NCI-H2029 treated with DMSO at 0.1 percent for 48 hours (cell line): Measurements from ENCODE around the gene PDE7B.

Source experiments
- DNase-seq: peaks from one replicate; lab custom pipeline; 2025; lab: John Stamatoyannopoulos, UW

The PDE7B gene

GRCh38 chr6:135936606-135937005 lies 85.1 kb downstream of the PDE7B start:
- no peak for DNase-seq

- DNase-seq = no peak
These were observed 85.6 kb downstream of the PDE7B start for GRCh38 chr6:135937106-135937505.

- no peak for DNase-seq
These were observed 87.2 kb downstream of the PDE7B start for GRCh38 chr6:135938576-135939207.

GRCh38 chr6:135939208-135939591 lies 87.7 kb downstream of the PDE7B start:
- DNase-seq = no peak

GRCh38 chr6:135940616-135941167 lies 89.2 kb downstream of the PDE7B start:
- DNase-seq = no peak

GRCh38 chr6:135941275-135942025 lies 89.9 kb downstream of the PDE7B start:
- no peak for DNase-seq

- no peak for DNase-seq
These were observed 92.6 kb downstream of the PDE7B start for GRCh38 chr6:135944120-135944519.

- DNase-seq = no peak
These were observed 95.2 kb downstream of the PDE7B start for GRCh38 chr6:135946674-135947073.

- no peak for DNase-seq
These were observed 99.2 kb downstream of the PDE7B start for GRCh38 chr6:135950669-135951068.

- no peak for DNase-seq
These were observed 99.7 kb downstream of the PDE7B start for GRCh38 chr6:135951169-135951568.

- DNase-seq = no peak
These were observed 102.3 kb downstream of the PDE7B start for GRCh38 chr6:135953818-135954217.

GRCh38 chr6:135955099-135955498 lies 103.6 kb downstream of the PDE7B start:
- DNase-seq = no peak

- DNase-seq = no peak
These were observed 111.2 kb downstream of the PDE7B start for GRCh38 chr6:135962731-135963130.

GRCh38 chr6:135970750-135971149 lies 119.2 kb downstream of the PDE7B start:
- no peak for DNase-seq

GRCh38 chr6:135971351-135971750 lies 119.8 kb downstream of the PDE7B start:
- DNase-seq = no peak

GRCh38 chr6:135972150-135972549 lies 120.6 kb downstream of the PDE7B start:
- DNase-seq = no peak

GRCh38 chr6:135972586-135972985 lies 121.1 kb downstream of the PDE7B start:
- DNase-seq = no peak

- DNase-seq = no peak
These were observed 122.9 kb downstream of the PDE7B start for GRCh38 chr6:135974426-135974825.

- DNase-seq = no peak
These were observed 125.1 kb downstream of the PDE7B start for GRCh38 chr6:135976585-135976984.

- no peak for DNase-seq
These were observed 131.6 kb downstream of the PDE7B start for GRCh38 chr6:135983093-135983492.

GRCh38 chr6:135983718-135984343 lies 132.3 kb downstream of the PDE7B start:
- no peak for DNase-seq

- no peak for DNase-seq
These were observed 134.0 kb downstream of the PDE7B start for GRCh38 chr6:135985471-135985870.

- DNase-seq = no peak
These were observed 135.7 kb downstream of the PDE7B start for GRCh38 chr6:135987226-135987625.
